HCT116 (cell line): ENCODE results near the gene FAM53B. TPM values are rescaled to one million over a fixed set of nuclear protein-coding genes. Genes with fewer than 3 reads are reported as not detected.

Source experiments
- ATAC-seq: fragments of 200-7000 bp; cut with Tn5 transposase; 2 replicates; pipeline ENCODE4 v1.9.1; 2020; ENCODE audit warnings: mild to moderate bottlenecking, moderate library complexity
- BruUV-seq: library from RNA; stranded (reverse); fragments of 400-500 nt; replicated peaks from 2 replicates; lab custom pipeline; 2021; lab: Mats Ljungman, UMichigan
- CTCF ChIA-PET: fragments of 300-600 bp; sonication (Branson Sonifier 250); formaldehyde crosslinking; loops from one replicate; lab custom pipeline; 2021; ENCODE audit warnings: antibody characterized with exemption; lab: Charles Lee
- POLR2A ChIA-PET: fragments of 300-600, 350-600 bp; sonication (Branson Sonifier 250); formaldehyde crosslinking; loops from one replicate; lab custom pipeline; 2021; ENCODE audit warnings: antibody characterized with exemption; lab: Charles Lee
- RAD21 ChIA-PET, 2 experiments: fragments of 300-600 bp; sonication (Branson Sonifier 250); formaldehyde crosslinking; loops; one replicate each; lab custom pipeline; 2023; ENCODE audit warnings: low total read pairs in 2 of 2; ENCODE audit not compliant: uncharacterized antibody in 2 of 2, unreplicated experiment in 2 of 2, low non-redundant PET in 1 of 2; lab: Charles Lee
- DNase-seq: peaks from one replicate; pipeline ENCODE4 v3.0.0-alpha.2; 2010; ENCODE audit warnings: low read depth, low spot score
- H2AFZ ChIP-seq: fragments of 200-600 bp; shearing (Covaris generic), sonication (generic); 2 replicates; pipeline ENCODE4 v1.6.1; 2017; ENCODE audit warnings: low read depth, mixed run types, mixed read lengths, antibody characterized with exemption, low read length; ENCODE audit not compliant: poor library complexity, severe bottlenecking
- H3K27ac ChIP-seq: 2 replicates; pipeline ENCODE4 v1.5.1; 2012; ENCODE audit warnings: low read depth, low read length
- H3K27me3 ChIP-seq: fragments of 200-600 bp; sonication (generic); 2 replicates; pipeline ENCODE4 v1.6.1; 2016; ENCODE audit warnings: mixed run types, low read length, mixed read lengths; ENCODE audit not compliant: insufficient read depth
- H3K36me3 ChIP-seq, 2 experiments: fragments of 200-500 bp in 1 of 2; fragments of 200-600 bp in 1 of 2; sonication (Bioruptor generic) in 1 of 2; sonication (generic) in 1 of 2; 2 replicates each; pipeline versions ENCODE4 v1.5.1 to v1.6.1; 2014 to 2016; ENCODE audit warnings: low read length in 2 of 2, inconsistent platforms in 1 of 2, mixed read lengths in 1 of 2, mixed run types in 1 of 2; ENCODE audit not compliant: insufficient read depth in 2 of 2, control insufficient read depth in 1 of 2
- H3K4me1 ChIP-seq, 2 experiments: fragments of 200-600 bp in 1 of 2; sonication (generic) in 1 of 2; 2 replicates each; pipeline versions ENCODE4 v1.5.1 to v1.6.1; 2012 to 2017; ENCODE audit warnings: low read length in 2 of 2, inconsistent platforms in 1 of 2, mild to moderate bottlenecking in 1 of 2, mixed read lengths in 1 of 2, mixed run types in 1 of 2, moderate library complexity in 1 of 2; ENCODE audit not compliant: insufficient read depth in 2 of 2, control insufficient read depth in 1 of 2
- H3K4me2 ChIP-seq: fragments of 200-600 bp; sonication (generic); 2 replicates; pipeline ENCODE4 v1.6.1; 2017; ENCODE audit warnings: mixed run types, low read length, mixed read lengths
- H3K4me3 ChIP-seq, 2 experiments: fragments of 200-600 bp in 1 of 2; sonication (generic) in 1 of 2; replicated peaks in 1 of 2; 2 replicates each; pipeline ENCODE4 v1.5.1; 2011 to 2016; ENCODE audit warnings: low read length in 2 of 2, control low read depth in 1 of 2, low read depth in 1 of 2, mild to moderate bottlenecking in 1 of 2, mixed read lengths in 1 of 2, mixed run types in 1 of 2
- H3K79me2 ChIP-seq: fragments of 200-600 bp; sonication (generic); 2 replicates; pipeline ENCODE4 v1.6.1; 2017; ENCODE audit warnings: mild to moderate bottlenecking, mixed run types, low read length, moderate library complexity, mixed read lengths; ENCODE audit not compliant: insufficient read depth
- H3K9ac ChIP-seq: fragments of 200-600 bp; sonication (generic); 2 replicates; pipeline ENCODE4 v1.6.1; 2016; ENCODE audit warnings: low read length, mixed read lengths
- H3K9me2 ChIP-seq: fragments of 200-600 bp; sonication (generic), shearing (Covaris generic); 2 replicates; pipeline ENCODE4 v1.6.1; 2017; ENCODE audit warnings: mixed run types, mild to moderate bottlenecking, moderate library complexity; ENCODE audit not compliant: insufficient read depth
- H3K9me3 ChIP-seq, 2 experiments: fragments of 200-500 bp in 1 of 2; fragments of 200-600 bp in 1 of 2; sonication (Bioruptor generic) in 1 of 2; sonication (generic) in 1 of 2; 2 replicates each; pipeline ENCODE4 v1.6.1; 2014 to 2017; ENCODE audit warnings: low read length in 2 of 2, mixed read lengths in 2 of 2, inconsistent platforms in 1 of 2, low read depth in 1 of 2, mild to moderate bottlenecking in 1 of 2, mixed run types in 1 of 2, moderate library complexity in 1 of 2; ENCODE audit not compliant: control insufficient read depth in 1 of 2, insufficient read depth in 1 of 2
- H4K20me1 ChIP-seq: fragments of 200-600 bp; sonication (generic), shearing (Covaris generic); 2 replicates; pipeline ENCODE4 v1.6.1; 2017; ENCODE audit warnings: mixed run types, mild to moderate bottlenecking, moderate library complexity; ENCODE audit not compliant: insufficient read depth
- FOSL1 ChIP-seq: IDR thresholded peaks from 2 replicates; pipeline ENCODE4 v1.6.1; 2012; ENCODE audit warnings: low read depth
- POLR2AphosphoS5 ChIP-seq: IDR thresholded peaks from 2 replicates; pipeline ENCODE4 v1.6.1; 2011; ENCODE audit warnings: mild to moderate bottlenecking, low read depth, low read length, moderate library complexity
- SP1 ChIP-seq: IDR thresholded peaks from 2 replicates; pipeline ENCODE4 v1.6.1; 2012; ENCODE audit warnings: low read depth
- SRF ChIP-seq: IDR thresholded peaks from 2 replicates; pipeline ENCODE4 v1.6.1; 2012; ENCODE audit warnings: low read depth
- YY1 ChIP-seq: IDR thresholded peaks from 2 replicates; pipeline ENCODE4 v1.6.1; 2011; ENCODE audit warnings: low read length, low read depth, moderate library complexity, mild to moderate bottlenecking; ENCODE audit not compliant: insufficient replicate concordance; ENCODE audit errors: extremely low read depth
- ZBTB33 ChIP-seq: IDR thresholded peaks from 2 replicates; pipeline ENCODE4 v1.6.1; 2011; ENCODE audit warnings: mild to moderate bottlenecking, low read length, moderate library complexity; ENCODE audit not compliant: insufficient replicate concordance; ENCODE audit errors: extremely low read depth
- ZNF274 ChIP-seq: fragments of 200-500 bp; sonication (Bioruptor generic); IDR thresholded peaks from 2 replicates; pipeline ENCODE4 v1.6.1; 2014; ENCODE audit warnings: mild to moderate bottlenecking, low read depth, low read length, inconsistent platforms
- intact Hi-C: fragments of 100-400 bp; cut with micrococcal nuclease; formaldehyde crosslinking; loops from 2 replicates; pipeline ENCODE4 v1.10.0; 2022
- total RNA-seq: library from RNA; stranded (reverse); gene quantifications from one replicate; pipeline ENCODE4 v1.2.1, GENCODE V29; 2021; ENCODE audit not compliant: unreplicated experiment

FAM53B gene
- total RNA-seq, 1 experiment from 2014 or later, result 19.6 TPM

- Histone ChIP-seq H3K9ac (no peak overlapping the region), H3K9me2 (no peaks in the 10 kb centered on the region), H2AFZ (no peak overlapping the region), H3K4me2 (no peak overlapping the region), H3K4me3 (no peak overlapping the region), H3K9me3 (no peaks in the 10 kb centered on the region), H3K36me3 (no peaks in the 10 kb centered on the region), H3K4me1 (peaks cover 8 to 10% of the 10 kb centered on the region in 2 experiments; a peak in 2 of 4 replicates), H4K20me1 (no peaks in the 10 kb centered on the region), H3K27me3 (no peaks in the 10 kb centered on the region), H3K79me2 (no peaks in the 10 kb centered on the region), H3K27ac (no peak overlapping the region)
- no TSS peak for BruUV-seq
- intact Hi-C loops, result no loop called here
- ATAC-seq (no peak), DNase-seq (no peak)
- ChIA-PET RAD21 (no interaction called here), POLR2A (no interaction called here)
- TF ChIP-seq FOSL1 (no peak), SP1 (no peak), SRF (no peak), ZBTB33 (no peak), ZNF274 (no peak), POLR2AphosphoS5 (no peak), YY1 (no peak)
- TF ChIP-seq, all 23 proteins: peak for 0
- CTCF ChIA-PET, result no interaction called here
Observed at GRCh38 chr10:124595143-124595883, 148.9 kb downstream of the FAM53B start.
